Measurements from ENCODE around the gene D2HGDH. TPM values are rescaled to one million over a fixed set of nuclear protein-coding genes. Genes with fewer than 3 reads are reported as not detected.

D2HGDH gene
- total RNA-seq (10 to 100 TPM; 22.2 to 45.3 TPM), polyA plus RNA-seq (10 to 100 TPM; 12.2 to 32.2 TPM)
- long read RNA-seq, donor 1, partial matches to known transcripts, result 45 of 48 reads
- long read RNA-seq, donor 1, other reads (novel, unspliced or antisense), result 0 of 48 reads
- long read RNA-seq, donor 2, partial matches to known transcripts, result 23 of 24 reads
- long read RNA-seq, donor 2, other reads (novel, unspliced or antisense), result 0 of 24 reads
- long read RNA-seq, donor 3, partial matches to known transcripts, result 0 of 1 reads
- long read RNA-seq, donor 3, other reads (novel, unspliced or antisense), result 0 of 1 reads
- long read RNA-seq, donor 4, result 0 reads
- long read RNA-seq, donor 5, partial matches to known transcripts, result 52 of 54 reads
- long read RNA-seq, donor 5, other reads (novel, unspliced or antisense), result 0 of 54 reads

DNA sequence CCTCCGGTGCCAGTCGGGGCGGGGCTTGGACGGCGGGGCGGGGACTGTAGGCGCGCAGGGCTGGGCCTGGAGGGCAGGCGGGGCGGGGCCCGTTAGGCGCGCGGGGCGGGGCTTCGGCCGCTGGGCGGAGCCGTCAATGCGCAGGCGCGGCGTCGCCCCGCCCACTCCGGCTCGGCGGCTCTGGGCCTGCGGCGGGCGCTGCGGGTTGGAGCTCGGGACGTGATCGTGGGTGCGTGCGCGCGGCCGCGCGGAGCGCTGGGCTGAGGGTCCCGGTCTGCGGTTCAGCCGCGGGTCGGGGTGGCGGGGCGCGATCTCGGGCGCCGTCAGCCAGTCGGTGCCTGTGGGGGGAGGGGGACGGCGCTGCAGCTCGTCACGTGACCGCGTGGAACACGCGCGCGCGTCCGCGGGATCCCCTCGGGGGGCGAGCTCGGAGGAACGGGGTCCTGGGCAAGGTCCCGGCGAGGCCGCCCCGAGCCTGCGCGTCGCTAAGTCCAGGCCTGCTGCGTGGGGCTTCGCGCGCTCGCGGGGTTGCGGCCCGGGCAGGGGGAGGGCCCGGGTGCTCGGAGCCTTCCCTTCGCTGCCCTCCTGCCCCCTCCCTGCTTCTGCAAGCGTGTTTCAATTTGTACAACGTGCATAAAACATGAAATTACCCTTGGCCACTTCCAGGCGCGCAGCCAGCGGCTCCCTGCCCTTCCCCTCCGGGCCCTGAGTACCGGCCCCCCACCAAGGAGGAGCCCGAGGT lies at the start of gene D2HGDH:
D2HGDH (plus strand) TSS at position 164 of the 742 bp plus-strand sequence. CDS start 595 bp downstream, outside the sequence.
- peak within 1 kb of the TSS; percentile 92 for H3K4me3 ChIP-seq
- DNase-seq (peak; percentile 90 to 93 (median 91)), ATAC-seq (ENCODE audit: insufficient read depth, low FRiP score) (peak; percentile 93)
- H3K9ac ChIP-seq (ENCODE audit: insufficient read depth in 1 of 2, low read length in 2 of 2), result no peak within 1 kb of the TSS
- H3K27ac ChIP-seq (ENCODE audit: low read depth in 1 of 2, low read length in 1 of 2), result peak within 1 kb of the TSS; percentile 93 to 94
- TF ChIP-seq, protein P1, sequence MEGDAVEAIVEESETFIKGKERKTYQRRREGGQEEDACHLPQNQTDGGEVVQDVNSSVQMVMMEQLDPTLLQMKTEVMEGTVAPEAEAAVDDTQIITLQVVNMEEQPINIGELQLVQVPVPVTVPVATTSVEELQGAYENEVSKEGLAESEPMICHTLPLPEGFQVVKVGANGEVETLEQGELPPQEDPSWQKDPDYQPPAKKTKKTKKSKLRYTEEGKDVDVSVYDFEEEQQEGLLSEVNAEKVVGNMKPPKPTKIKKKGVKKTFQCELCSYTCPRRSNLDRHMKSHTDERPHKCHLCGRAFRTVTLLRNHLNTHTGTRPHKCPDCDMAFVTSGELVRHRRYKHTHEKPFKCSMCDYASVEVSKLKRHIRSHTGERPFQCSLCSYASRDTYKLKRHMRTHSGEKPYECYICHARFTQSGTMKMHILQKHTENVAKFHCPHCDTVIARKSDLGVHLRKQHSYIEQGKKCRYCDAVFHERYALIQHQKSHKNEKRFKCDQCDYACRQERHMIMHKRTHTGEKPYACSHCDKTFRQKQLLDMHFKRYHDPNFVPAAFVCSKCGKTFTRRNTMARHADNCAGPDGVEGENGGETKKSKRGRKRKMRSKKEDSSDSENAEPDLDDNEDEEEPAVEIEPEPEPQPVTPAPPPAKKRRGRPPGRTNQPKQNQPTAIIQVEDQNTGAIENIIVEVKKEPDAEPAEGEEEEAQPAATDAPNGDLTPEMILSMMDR (IDR thresholded peaks at IDR 0.05; ENCODE audit: control extremely low read depth, extremely low read depth), result no peak
- no peaks in the 10 kb centered on the region for H3K36me3 ChIP-seq (ENCODE audit: control insufficient read depth in 4 of 4, insufficient read depth in 4 of 4, low read length in 4 of 4)
- H3K9me3 ChIP-seq (ENCODE audit: control insufficient read depth in 4 of 4, insufficient read depth in 3 of 4, low read length in 3 of 4), result no peaks in the 10 kb centered on the region
- H3K27me3 ChIP-seq (ENCODE audit: control insufficient read depth in 3 of 3, insufficient read depth in 3 of 3, low read length in 2 of 3), result no peaks in the 10 kb centered on the region
- 0% methylated on average over 86 to 98 of the region's 98 CpGs for WGBS, 2 donors
- H3K4me1 ChIP-seq (ENCODE audit: control insufficient read depth in 5 of 5, insufficient read depth in 5 of 5, low read length in 5 of 5), result peaks cover 0 to 6% (median 0%) of the 10 kb centered on the region in 5 donors

DNA sequence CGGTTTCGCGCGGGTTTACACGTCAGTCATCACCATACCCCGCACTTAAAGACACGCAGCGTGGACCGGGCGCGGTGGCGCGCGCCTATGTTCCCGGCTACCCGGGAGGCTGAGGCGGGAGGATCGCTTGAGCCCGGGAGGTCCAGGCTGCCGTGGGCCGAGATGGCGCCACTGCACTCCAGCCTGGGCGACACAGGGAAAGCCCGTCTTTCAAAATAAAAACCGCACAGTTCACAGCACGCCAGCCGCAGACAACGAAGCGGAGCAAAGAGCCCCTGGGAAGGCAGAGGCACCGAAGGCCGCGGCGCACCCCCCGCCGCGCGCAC lies 48.1 kb upstream of the D2HGDH start:
- ATAC-seq (ENCODE audit: insufficient read depth, low FRiP score) (no peak), DNase-seq (no peak)
- peaks cover 0 to 19% (median 15%) of the 10 kb centered on the region in 4 donors for H3K36me3 ChIP-seq (ENCODE audit: control insufficient read depth in 4 of 4, insufficient read depth in 4 of 4, low read length in 4 of 4)
- peak overlapping the region; percentile 56 to 80 for H3K27ac ChIP-seq (ENCODE audit: low read depth in 1 of 2, low read length in 1 of 2)
- TF ChIP-seq, protein P1 (IDR thresholded peaks at IDR 0.05; ENCODE audit: control extremely low read depth, extremely low read depth), result no peak
- no peaks in the 10 kb centered on the region for H3K27me3 ChIP-seq (ENCODE audit: control insufficient read depth in 3 of 3, insufficient read depth in 3 of 3, low read length in 2 of 3)
- peak overlapping the region in 1 of 2 donors; percentile 6 for H3K9ac ChIP-seq (ENCODE audit: insufficient read depth in 1 of 2, low read length in 2 of 2)
- 0% methylated on average over 31 to 37 of the region's 37 CpGs for WGBS, 2 donors
- no peaks in the 10 kb centered on the region for H3K9me3 ChIP-seq (ENCODE audit: control insufficient read depth in 4 of 4, insufficient read depth in 3 of 4, low read length in 3 of 4)
- peak overlapping the region; percentile 99 for H3K4me3 ChIP-seq
- H3K4me1 ChIP-seq (ENCODE audit: control insufficient read depth in 5 of 5, insufficient read depth in 5 of 5, low read length in 5 of 5), result peaks cover 8 to 19% (median 10%) of the 10 kb centered on the region in 5 donors

DNA sequence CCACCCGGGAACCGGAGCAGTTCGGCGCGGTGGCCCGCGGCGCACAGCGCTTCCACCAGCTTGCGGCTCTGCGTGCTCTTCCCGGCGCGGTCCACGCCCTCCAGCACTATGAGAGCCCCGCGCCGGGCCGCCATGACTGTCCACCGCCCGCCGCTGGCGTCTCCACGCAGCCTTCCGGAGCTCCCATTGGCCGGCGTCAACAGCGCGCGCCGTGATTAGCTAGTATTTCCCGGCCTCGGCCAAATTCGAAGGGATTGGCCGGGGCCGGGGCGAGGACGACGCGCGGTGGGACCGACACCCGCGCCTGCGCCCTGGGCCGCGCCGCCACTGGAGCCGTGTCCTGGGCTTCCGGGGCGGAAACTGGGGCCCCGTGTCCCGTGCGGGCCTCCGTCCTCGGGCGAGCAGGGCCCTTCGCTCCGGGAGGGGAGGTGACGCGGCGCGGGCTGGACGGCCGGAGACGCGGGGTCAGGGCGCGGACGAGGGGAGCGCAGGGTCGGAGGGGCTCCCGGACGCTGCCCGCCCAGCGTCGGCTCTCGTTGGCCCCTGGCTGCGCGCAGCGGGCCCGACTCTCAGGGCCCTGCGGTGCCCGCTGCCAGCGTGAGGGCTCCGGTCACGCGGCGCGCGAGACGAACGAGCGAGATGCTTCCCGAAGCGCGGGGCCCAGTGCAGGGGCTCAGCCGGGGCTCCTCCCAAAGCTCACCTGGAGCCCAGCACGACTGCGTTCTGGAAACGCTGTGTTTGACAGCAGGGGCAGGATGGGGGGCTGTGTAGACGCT lies 47.6 kb upstream of the D2HGDH start, which contains the start of gene DTYMK:
DTYMK (minus strand) TSS at position 166 of the 776 bp plus-strand sequence; CDS start at position 134, 32 bp downstream.
- TF ChIP-seq, protein P1 (IDR thresholded peaks at IDR 0.05; ENCODE audit: control extremely low read depth, extremely low read depth), result no peak
- ATAC-seq (ENCODE audit: insufficient read depth, low FRiP score) (peak; percentile 98), DNase-seq (peak; percentile 97 to 98 (median 97))
- peaks cover 0 to 21% (median 15%) of the 10 kb centered on the region in 4 donors for H3K36me3 ChIP-seq (ENCODE audit: control insufficient read depth in 4 of 4, insufficient read depth in 4 of 4, low read length in 4 of 4)
- H3K9me3 ChIP-seq (ENCODE audit: control insufficient read depth in 4 of 4, insufficient read depth in 3 of 4, low read length in 3 of 4), result no peaks in the 10 kb centered on the region
- 0% methylated on average over 81 to 102 of the region's 102 CpGs for WGBS, 2 donors
- H3K9ac ChIP-seq (ENCODE audit: insufficient read depth in 1 of 2, low read length in 2 of 2), result peak within 1 kb of the TSS; percentile 37 to 71
- peak within 1 kb of the TSS; percentile 99 for H3K4me3 ChIP-seq
- H3K4me1 ChIP-seq (ENCODE audit: control insufficient read depth in 5 of 5, insufficient read depth in 5 of 5, low read length in 5 of 5), result peaks cover 8 to 19% (median 10%) of the 10 kb centered on the region in 5 donors
- H3K27ac ChIP-seq (ENCODE audit: low read depth in 1 of 2, low read length in 1 of 2), result peak within 1 kb of the TSS; percentile 93 to 98
- H3K27me3 ChIP-seq (ENCODE audit: control insufficient read depth in 3 of 3, insufficient read depth in 3 of 3, low read length in 2 of 3), result no peaks in the 10 kb centered on the region

Data from lung (tissue), 16 donors.